Thyroid gland (tissue), 4 donors: ENCODE data around the gene SYNM. TPM values are rescaled to one million over a fixed set of nuclear protein-coding genes. Genes with fewer than 3 reads are reported as not detected.
A peak's percentile ranks its signal among the peaks of the same experiment; 100 is the strongest.

Experiments
- DNase-seq, 2 donors: peaks; one replicate each; pipeline ENCODE4 v3.0.0-alpha.2; 2019
- H3K27ac ChIP-seq, 3 donors: fragments of 200-600 bp; sonication (generic); 1 replicate in 2 of 3; 2 replicates in 1 of 3; pipeline ENCODE4 v1.5.1; 2016 to 2019; ENCODE audit warnings: mild to moderate bottlenecking in 1 of 3, moderate library complexity in 1 of 3
- H3K27me3 ChIP-seq: fragments of 200-600 bp; sonication (generic); one replicate; pipeline ENCODE4 v1.5.1; 2019
- H3K36me3 ChIP-seq, 2 donors: fragments of 200-600 bp; sonication (generic); one replicate each; pipeline ENCODE4 v1.5.1; 2016 to 2019
- H3K4me1 ChIP-seq, 2 donors: fragments of 200-600 bp; sonication (generic); one replicate each; pipeline ENCODE4 v1.5.1; 2017 to 2019
- H3K4me3 ChIP-seq, 3 donors: fragments of 200-600 bp; sonication (generic); replicated peaks in 1 of 3; 1 replicate in 2 of 3; 2 replicates in 1 of 3; pipeline ENCODE4 v1.5.1; 2016; ENCODE audit warnings: mild to moderate bottlenecking in 1 of 3
- H3K9me3 ChIP-seq: fragments of 200-600 bp; sonication (generic); one replicate; pipeline ENCODE4 v1.5.1; 2017
- CTCF ChIP-seq, 6 experiments: fragments of 200-600 bp in 3 of 6; fragments of 450-650 bp in 3 of 6; sonication (generic) in 3 of 6; IDR thresholded peaks; one replicate each; pipeline ENCODE4 v1.5.1; 2016 to 2019; ENCODE audit warnings: antibody characterized with exemption in 6 of 6, mild to moderate bottlenecking in 2 of 6, inconsistent platforms in 1 of 6, moderate library complexity in 1 of 6
- POLR2A ChIP-seq, 2 donors: fragments of 450-650 bp; IDR thresholded peaks; one replicate each; pipeline ENCODE4 v1.6.1; 2017; ENCODE audit warnings: antibody characterized with exemption in 2 of 2, mild to moderate bottlenecking in 2 of 2, moderate library complexity in 1 of 2
- WGBS, 2 donors: methylation state at CpG; one replicate each; pipeline ENCODE4 v1.1.5; 2017; 5-methylcytosine and 5-hydroxymethylcytosine counted together
- intact Hi-C: fragments of 100-400 bp; cut with DNase I; formaldehyde crosslinking; loops from one replicate; pipeline ENCODE4 v1.15.1; 2023
- total RNA-seq, 4 donors: library from RNA; depleted of rRNA; stranded (reverse); fragments of >200 nt; gene quantifications; one replicate each; pipeline ENCODE4 v1.2.3, GENCODE V29; 2016

The SYNM gene
- total RNA-seq, 4 donors from 2014 or later, result 14.8 to 24.8 (median 21.5) TPM

GRCh38 chr15:99149366-99149765 is 44.5 kb downstream of the SYNM start:
- H3K36me3 ChIP-seq, result no peaks in the 10 kb centered on the region
- intact Hi-C loops, result no loop called here
- no peaks in the 10 kb centered on the region for H3K27me3 ChIP-seq
- TF ChIP-seq POLR2A (IDR thresholded peaks at IDR 0.05) (no peak), CTCF (IDR thresholded peaks at IDR 0.05) (no peak)
- no peak for DNase-seq
- H3K27ac ChIP-seq, result no peak overlapping the region
- WGBS, 2 donors, result 91 to 94% methylated on average over 2 to 4 of the region's 4 CpGs
- H3K4me1 ChIP-seq, result peaks cover 10 to 12% of the 10 kb centered on the region in 2 donors
- no peaks in the 10 kb centered on the region for H3K9me3 ChIP-seq
- H3K4me3 ChIP-seq, result no peak overlapping the region

GRCh38 chr15:99151156-99151555 is 46.3 kb downstream of the SYNM start:
- H3K9me3 ChIP-seq, result no peaks in the 10 kb centered on the region
- H3K27ac ChIP-seq, result peak overlapping the region in 1 of 3 donors; percentile 13
- H3K4me1 ChIP-seq, result peaks cover 10 to 12% of the 10 kb centered on the region in 2 donors
- TF ChIP-seq CTCF (IDR thresholded peaks at IDR 0.05) (no peak), POLR2A (IDR thresholded peaks at IDR 0.05) (no peak)
- H3K4me3 ChIP-seq, result no peak overlapping the region
- H3K27me3 ChIP-seq, result no peaks in the 10 kb centered on the region
- DNase-seq, result peak; percentile 71 to 76
- 41 to 57% methylated on average over 2 of the region's 2 CpGs for WGBS, 2 donors
- H3K36me3 ChIP-seq, result no peaks in the 10 kb centered on the region
- intact Hi-C loops, result loop anchor here (10.0 kb wide), 1 partner anchor 54 kb away; no protein-coding TSS in a partner anchor

GRCh38 chr15:99153026-99153535 is 48.2 kb downstream of the SYNM start:
- no peak for TF ChIP-seq POLR2A (IDR thresholded peaks at IDR 0.05)
- no peak for TF ChIP-seq CTCF (IDR thresholded peaks at IDR 0.05)
- H3K36me3 ChIP-seq, result no peaks in the 10 kb centered on the region
- DNase-seq, result no peak
- no peak overlapping the region for H3K4me3 ChIP-seq
- H3K27ac ChIP-seq, result no peak overlapping the region
- 83 to 91% methylated on average over 6 of the region's 6 CpGs for WGBS, 2 donors
- H3K9me3 ChIP-seq, result no peaks in the 10 kb centered on the region
- intact Hi-C loops, result loop anchor here (10.0 kb wide), 1 partner anchor 52 kb away; no protein-coding TSS in a partner anchor
- H3K27me3 ChIP-seq, result no peaks in the 10 kb centered on the region
- H3K4me1 ChIP-seq, result peaks cover 10 to 13% of the 10 kb centered on the region in 2 donors

GRCh38 chr15:99154271-99154670 is 49.4 kb downstream of the SYNM start:
- no peak overlapping the region for H3K4me3 ChIP-seq
- no peak for DNase-seq
- 70 to 76% methylated on average over 2 of the region's 2 CpGs for WGBS, 2 donors
- no peaks in the 10 kb centered on the region for H3K9me3 ChIP-seq
- intact Hi-C loops, result loop anchor here (10.0 kb wide), 1 partner anchor 51 kb away; no protein-coding TSS in a partner anchor
- no peak overlapping the region for H3K27ac ChIP-seq
- H3K27me3 ChIP-seq, result no peaks in the 10 kb centered on the region
- no peak for TF ChIP-seq POLR2A (IDR thresholded peaks at IDR 0.05)
- H3K4me1 ChIP-seq, result peaks cover 10 to 25% of the 10 kb centered on the region in 2 donors
- H3K36me3 ChIP-seq, result no peaks in the 10 kb centered on the region

- 84 to 85% methylated on average over 9 of the region's 9 CpGs for WGBS, 2 donors
- Histone ChIP-seq H3K27ac (no peak overlapping the region), H3K27me3 (no peaks in the 10 kb centered on the region), H3K36me3 (no peaks in the 10 kb centered on the region), H3K4me3 (no peak overlapping the region), H3K4me1 (peaks cover 5 to 18% of the 10 kb centered on the region in 2 donors), H3K9me3 (no peaks in the 10 kb centered on the region)
- TF ChIP-seq POLR2A (IDR thresholded peaks at IDR 0.05) (no peak), CTCF (IDR thresholded peaks at IDR 0.05) (no peak)
- intact Hi-C loops, result loop anchor here (10.0 kb wide), 1 partner anchor 49 kb away; no protein-coding TSS in a partner anchor
- DNase-seq, result no peak
Observed at GRCh38 chr15:99155961-99156443, 51.1 kb downstream of the SYNM start.
